ENCODE results near the gene DLL4.

DNA sequence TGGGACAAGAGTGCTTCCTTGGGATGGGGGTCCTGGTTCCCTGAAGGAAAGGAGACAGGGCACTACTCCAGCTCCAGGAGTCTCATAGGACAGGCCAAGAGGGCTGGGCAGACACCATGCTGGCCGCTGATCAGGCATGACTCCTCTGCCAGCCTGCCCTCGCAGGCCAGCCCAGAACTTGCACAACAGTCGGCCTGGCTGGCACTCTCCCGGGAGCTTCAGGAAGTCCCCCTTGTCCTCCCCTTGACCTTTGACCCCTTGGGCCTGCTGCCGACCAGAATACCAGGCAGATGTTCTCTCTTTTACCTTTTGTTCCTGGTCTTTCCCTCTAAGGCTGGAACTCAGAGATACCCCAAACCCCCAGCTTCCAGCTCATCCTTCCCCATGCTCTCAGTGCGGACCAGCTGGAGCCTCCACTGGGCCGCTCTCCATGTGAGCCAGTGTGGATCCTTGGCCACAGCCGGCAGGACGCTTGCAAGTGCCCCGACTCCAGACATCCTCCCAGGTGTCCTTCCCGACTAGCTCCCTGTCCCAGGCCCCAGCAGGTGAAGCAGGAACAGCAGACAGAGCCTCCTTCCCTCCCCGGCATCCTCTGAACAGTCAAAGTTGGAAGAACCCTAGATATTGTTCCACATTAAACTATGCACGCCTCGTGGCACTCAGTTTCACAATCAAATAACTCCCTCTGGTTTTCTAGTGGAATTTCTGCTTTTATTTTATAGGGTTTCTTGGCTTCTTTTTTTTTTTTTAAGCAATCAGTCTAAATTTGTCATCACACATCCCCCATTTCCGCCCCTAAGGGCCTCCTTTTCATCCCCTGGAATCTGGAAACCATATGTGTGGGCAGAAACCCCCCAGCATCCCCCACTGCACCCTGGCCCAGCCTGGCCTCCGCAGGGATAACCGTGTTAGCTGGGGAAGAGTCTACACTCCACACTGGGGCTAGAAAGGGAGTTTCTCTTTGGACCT is 19.2 kb upstream of the DLL4 start:
- TF ChIP-seq, protein P1, sequence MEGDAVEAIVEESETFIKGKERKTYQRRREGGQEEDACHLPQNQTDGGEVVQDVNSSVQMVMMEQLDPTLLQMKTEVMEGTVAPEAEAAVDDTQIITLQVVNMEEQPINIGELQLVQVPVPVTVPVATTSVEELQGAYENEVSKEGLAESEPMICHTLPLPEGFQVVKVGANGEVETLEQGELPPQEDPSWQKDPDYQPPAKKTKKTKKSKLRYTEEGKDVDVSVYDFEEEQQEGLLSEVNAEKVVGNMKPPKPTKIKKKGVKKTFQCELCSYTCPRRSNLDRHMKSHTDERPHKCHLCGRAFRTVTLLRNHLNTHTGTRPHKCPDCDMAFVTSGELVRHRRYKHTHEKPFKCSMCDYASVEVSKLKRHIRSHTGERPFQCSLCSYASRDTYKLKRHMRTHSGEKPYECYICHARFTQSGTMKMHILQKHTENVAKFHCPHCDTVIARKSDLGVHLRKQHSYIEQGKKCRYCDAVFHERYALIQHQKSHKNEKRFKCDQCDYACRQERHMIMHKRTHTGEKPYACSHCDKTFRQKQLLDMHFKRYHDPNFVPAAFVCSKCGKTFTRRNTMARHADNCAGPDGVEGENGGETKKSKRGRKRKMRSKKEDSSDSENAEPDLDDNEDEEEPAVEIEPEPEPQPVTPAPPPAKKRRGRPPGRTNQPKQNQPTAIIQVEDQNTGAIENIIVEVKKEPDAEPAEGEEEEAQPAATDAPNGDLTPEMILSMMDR (IDR thresholded peaks at IDR 0.05) = no peak
- no peak for TF ChIP-seq POLR2AphosphoS5 (IDR thresholded peaks at IDR 0.05)
- TF ChIP-seq EP300 (IDR thresholded peaks at IDR 0.05) = no peak
